Nephron progenitor cell (in vitro differentiated cells): ENCODE results near the gene CDYL2.
A peak's percentile ranks its signal among the peaks of the same experiment; 100 is the strongest.

Experiments
- DNase-seq: peaks from one replicate; pipeline ENCODE4 v3.0.0; 2021
- H3K27ac Mint-ChIP-seq: 2 replicates; pipeline ENCODE4 v1.8.0; 2021; ENCODE audit warnings: mild to moderate bottlenecking, moderate library complexity, mixed read lengths
- H3K27me3 Mint-ChIP-seq: 2 replicates; pipeline ENCODE4 v1.8.0; 2021; ENCODE audit warnings: mild to moderate bottlenecking, low read depth, mixed read lengths; ENCODE audit not compliant: poor library complexity
- H3K36me3 Mint-ChIP-seq: 2 replicates; pipeline ENCODE4 v1.8.0; 2021; ENCODE audit warnings: low read depth, mixed read lengths
- H3K4me1 Mint-ChIP-seq: 2 replicates; pipeline ENCODE4 v1.8.0; 2021; ENCODE audit warnings: mixed read lengths
- H3K4me3 Mint-ChIP-seq: 2 replicates; pipeline ENCODE4 v1.8.0; 2021; ENCODE audit warnings: mild to moderate bottlenecking, moderate library complexity, mixed read lengths
- H3K9me3 Mint-ChIP-seq: 2 replicates; pipeline ENCODE4 v1.8.0; 2021; ENCODE audit warnings: mild to moderate bottlenecking, moderate library complexity, mixed read lengths
- CTCF ChIP-seq: fragments of 200-600 bp; sonication (generic); IDR thresholded peaks from 2 replicates; pipeline ENCODE4 v1.5.0; 2021; ENCODE audit warnings: antibody characterized with exemption

Gene CDYL2

GRCh38 chr16:80846680-80847079 is 42.3 kb upstream of the CDYL2 start:
- H3K4me1 Mint-ChIP-seq: no peaks in the 10 kb centered on the region
- no peak overlapping the region for H3K4me3 Mint-ChIP-seq
- no peak overlapping the region for H3K27ac Mint-ChIP-seq
- H3K27me3 Mint-ChIP-seq: peaks cover 14% of the 10 kb centered on the region
- no peaks in the 10 kb centered on the region for H3K36me3 Mint-ChIP-seq
- DNase-seq: no peak
- no peak for TF ChIP-seq CTCF
- peaks cover 36% of the 10 kb centered on the region for H3K9me3 Mint-ChIP-seq

GRCh38 chr16:80846275-80846674 is 41.9 kb upstream of the CDYL2 start:
- Mint-ChIP-seq H3K27me3 (peaks cover 18% of the 10 kb centered on the region), H3K9me3 (peaks cover 40% of the 10 kb centered on the region), H3K4me1 (no peaks in the 10 kb centered on the region), H3K36me3 (no peaks in the 10 kb centered on the region), H3K27ac (no peak overlapping the region), H3K4me3 (no peak overlapping the region)
- DNase-seq: no peak
- no peak for TF ChIP-seq CTCF

- no peaks in the 10 kb centered on the region for H3K36me3 Mint-ChIP-seq
- H3K9me3 Mint-ChIP-seq: peaks cover 55% of the 10 kb centered on the region
- no peak for TF ChIP-seq CTCF
- peaks cover 24% of the 10 kb centered on the region for H3K27me3 Mint-ChIP-seq
- H3K4me3 Mint-ChIP-seq: no peak overlapping the region
- no peaks in the 10 kb centered on the region for H3K4me1 Mint-ChIP-seq
- H3K27ac Mint-ChIP-seq: no peak overlapping the region
- DNase-seq: no peak
Measured at GRCh38 chr16:80844395-80844794, 40.0 kb upstream of the CDYL2 start.

GRCh38 chr16:80841231-80841630 is 36.8 kb upstream of the CDYL2 start:
- no peak for TF ChIP-seq CTCF
- no peaks in the 10 kb centered on the region for H3K36me3 Mint-ChIP-seq
- peaks cover 60% of the 10 kb centered on the region for H3K9me3 Mint-ChIP-seq
- no peak overlapping the region for H3K27ac Mint-ChIP-seq
- peaks cover 18% of the 10 kb centered on the region for H3K27me3 Mint-ChIP-seq
- no peak overlapping the region for H3K4me3 Mint-ChIP-seq
- peaks cover 15% of the 10 kb centered on the region for H3K4me1 Mint-ChIP-seq
- DNase-seq: no peak

DNA sequence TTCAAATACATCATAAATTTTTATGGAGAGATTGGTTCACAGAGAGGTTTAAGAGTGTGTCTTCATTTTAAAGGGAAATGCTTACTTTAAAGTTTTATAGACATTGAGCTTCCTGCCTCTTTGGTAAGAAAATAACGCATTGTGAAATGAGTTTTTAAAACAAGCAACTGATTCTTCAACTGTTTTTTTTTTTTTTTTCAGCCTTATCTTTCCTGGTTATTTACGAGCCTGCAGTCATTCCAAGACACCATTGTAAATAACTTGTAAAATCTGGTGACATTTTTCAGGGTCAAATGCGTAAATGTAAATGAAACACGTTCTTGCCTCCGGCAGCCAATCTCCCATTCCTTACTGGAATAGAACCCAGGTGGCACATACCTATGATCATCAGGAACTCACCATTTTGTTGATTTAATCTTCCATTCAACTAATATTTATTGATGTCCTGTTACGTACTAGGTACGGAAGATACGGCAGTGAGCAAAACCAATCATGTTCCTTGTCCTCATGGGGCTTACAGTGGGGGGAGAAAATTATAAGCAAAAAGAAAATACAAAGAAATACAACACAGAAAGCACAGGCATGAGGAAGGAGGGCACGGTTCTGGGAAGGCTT is 33.2 kb upstream of the CDYL2 start:
- Mint-ChIP-seq H3K4me1 (peaks cover 22% of the 10 kb centered on the region), H3K36me3 (no peaks in the 10 kb centered on the region), H3K27ac (no peak overlapping the region), H3K27me3 (peaks cover 23% of the 10 kb centered on the region), H3K4me3 (no peak overlapping the region), H3K9me3 (peaks cover 33% of the 10 kb centered on the region)
- no peak for DNase-seq
- no peak for TF ChIP-seq CTCF

DNA sequence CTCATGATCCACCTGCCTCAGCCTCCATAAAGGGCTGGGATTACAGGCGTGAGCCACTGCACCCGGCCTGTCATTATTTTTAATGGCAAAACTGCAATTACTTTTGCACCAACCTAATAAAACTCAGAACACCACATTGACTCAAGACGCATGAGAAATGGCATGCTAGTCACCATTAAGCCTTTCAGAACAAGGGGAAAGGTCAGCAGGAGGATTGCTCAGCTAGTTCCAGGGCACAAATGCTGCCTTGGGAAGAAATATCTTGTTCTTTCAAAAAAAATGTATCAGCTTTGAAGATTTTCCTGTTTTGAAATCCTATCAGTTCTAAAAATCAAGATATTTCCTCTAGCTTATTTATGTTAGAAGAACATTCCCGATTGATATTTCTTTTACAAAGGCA is 32.4 kb upstream of the CDYL2 start:
- H3K27ac Mint-ChIP-seq: no peak overlapping the region
- TF ChIP-seq CTCF: no peak
- H3K36me3 Mint-ChIP-seq: no peaks in the 10 kb centered on the region
- H3K9me3 Mint-ChIP-seq: peaks cover 26% of the 10 kb centered on the region
- H3K27me3 Mint-ChIP-seq: peaks cover 18% of the 10 kb centered on the region
- H3K4me1 Mint-ChIP-seq: peaks cover 22% of the 10 kb centered on the region
- DNase-seq: no peak
- peak overlapping the region; percentile 5 for H3K4me3 Mint-ChIP-seq
